ENCODE data around the gene GNG8. TPM values are rescaled to one million over a fixed set of nuclear protein-coding genes. Genes with fewer than 3 reads are reported as not detected.

The GNG8 gene
- total and polyA plus RNA-seq, 2 experiments from 2014 or later: 5.9 TPM; not detected in 1

- TF ChIP-seq, protein P1, sequence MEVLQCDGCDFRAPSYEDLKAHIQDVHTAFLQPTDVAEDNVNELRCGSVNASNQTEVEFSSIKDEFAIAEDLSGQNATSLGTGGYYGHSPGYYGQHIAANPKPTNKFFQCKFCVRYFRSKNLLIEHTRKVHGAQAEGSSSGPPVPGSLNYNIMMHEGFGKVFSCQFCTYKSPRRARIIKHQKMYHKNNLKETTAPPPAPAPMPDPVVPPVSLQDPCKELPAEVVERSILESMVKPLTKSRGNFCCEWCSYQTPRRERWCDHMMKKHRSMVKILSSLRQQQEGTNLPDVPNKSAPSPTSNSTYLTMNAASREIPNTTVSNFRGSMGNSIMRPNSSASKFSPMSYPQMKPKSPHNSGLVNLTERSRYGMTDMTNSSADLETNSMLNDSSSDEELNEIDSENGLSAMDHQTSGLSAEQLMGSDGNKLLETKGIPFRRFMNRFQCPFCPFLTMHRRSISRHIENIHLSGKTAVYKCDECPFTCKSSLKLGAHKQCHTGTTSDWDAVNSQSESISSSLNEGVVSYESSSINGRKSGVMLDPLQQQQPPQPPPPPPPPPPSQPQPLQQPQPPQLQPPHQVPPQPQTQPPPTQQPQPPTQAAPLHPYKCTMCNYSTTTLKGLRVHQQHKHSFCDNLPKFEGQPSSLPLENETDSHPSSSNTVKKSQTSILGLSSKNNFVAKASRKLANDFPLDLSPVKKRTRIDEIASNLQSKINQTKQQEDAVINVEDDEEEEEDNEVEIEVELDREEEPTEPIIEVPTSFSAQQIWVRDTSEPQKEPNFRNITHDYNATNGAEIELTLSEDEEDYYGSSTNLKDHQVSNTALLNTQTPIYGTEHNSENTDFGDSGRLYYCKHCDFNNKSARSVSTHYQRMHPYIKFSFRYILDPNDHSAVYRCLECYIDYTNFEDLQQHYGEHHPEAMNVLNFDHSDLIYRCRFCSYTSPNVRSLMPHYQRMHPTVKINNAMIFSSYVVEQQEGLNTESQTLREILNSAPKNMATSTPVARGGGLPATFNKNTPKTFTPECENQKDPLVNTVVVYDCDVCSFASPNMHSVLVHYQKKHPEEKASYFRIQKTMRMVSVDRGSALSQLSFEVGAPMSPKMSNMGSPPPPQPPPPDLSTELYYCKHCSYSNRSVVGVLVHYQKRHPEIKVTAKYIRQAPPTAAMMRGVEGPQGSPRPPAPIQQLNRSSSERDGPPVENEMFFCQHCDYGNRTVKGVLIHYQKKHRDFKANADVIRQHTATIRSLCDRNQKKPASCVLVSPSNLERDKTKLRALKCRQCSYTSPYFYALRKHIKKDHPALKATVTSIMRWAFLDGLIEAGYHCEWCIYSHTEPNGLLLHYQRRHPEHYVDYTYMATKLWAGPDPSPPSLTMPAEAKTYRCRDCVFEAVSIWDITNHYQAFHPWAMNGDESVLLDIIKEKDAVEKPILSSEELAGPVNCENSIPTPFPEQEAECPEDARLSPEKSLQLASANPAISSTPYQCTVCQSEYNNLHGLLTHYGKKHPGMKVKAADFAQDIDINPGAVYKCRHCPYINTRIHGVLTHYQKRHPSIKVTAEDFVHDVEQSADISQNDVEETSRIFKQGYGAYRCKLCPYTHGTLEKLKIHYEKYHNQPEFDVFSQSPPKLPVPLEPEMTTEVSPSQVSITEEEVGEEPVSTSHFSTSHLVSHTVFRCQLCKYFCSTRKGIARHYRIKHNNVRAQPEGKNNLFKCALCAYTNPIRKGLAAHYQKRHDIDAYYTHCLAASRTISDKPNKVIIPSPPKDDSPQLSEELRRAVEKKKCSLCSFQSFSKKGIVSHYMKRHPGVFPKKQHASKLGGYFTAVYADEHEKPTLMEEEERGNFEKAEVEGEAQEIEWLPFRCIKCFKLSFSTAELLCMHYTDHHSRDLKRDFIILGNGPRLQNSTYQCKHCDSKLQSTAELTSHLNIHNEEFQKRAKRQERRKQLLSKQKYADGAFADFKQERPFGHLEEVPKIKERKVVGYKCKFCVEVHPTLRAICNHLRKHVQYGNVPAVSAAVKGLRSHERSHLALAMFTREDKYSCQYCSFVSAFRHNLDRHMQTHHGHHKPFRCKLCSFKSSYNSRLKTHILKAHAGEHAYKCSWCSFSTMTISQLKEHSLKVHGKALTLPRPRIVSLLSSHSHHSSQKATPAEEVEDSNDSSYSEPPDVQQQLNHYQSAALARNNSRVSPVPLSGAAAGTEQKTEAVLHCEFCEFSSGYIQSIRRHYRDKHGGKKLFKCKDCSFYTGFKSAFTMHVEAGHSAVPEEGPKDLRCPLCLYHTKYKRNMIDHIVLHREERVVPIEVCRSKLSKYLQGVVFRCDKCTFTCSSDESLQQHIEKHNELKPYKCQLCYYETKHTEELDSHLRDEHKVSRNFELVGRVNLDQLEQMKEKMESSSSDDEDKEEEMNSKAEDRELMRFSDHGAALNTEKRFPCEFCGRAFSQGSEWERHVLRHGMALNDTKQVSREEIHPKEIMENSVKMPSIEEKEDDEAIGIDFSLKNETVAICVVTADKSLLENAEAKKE (CRISPR knock-in tag; IDR thresholded peaks at IDR 0.05): no peak
- TF ChIP-seq CREB1 (CRISPR knock-in tag; IDR thresholded peaks at IDR 0.05; ENCODE audit: low read depth): no peak
- TF ChIP-seq, protein P2, sequence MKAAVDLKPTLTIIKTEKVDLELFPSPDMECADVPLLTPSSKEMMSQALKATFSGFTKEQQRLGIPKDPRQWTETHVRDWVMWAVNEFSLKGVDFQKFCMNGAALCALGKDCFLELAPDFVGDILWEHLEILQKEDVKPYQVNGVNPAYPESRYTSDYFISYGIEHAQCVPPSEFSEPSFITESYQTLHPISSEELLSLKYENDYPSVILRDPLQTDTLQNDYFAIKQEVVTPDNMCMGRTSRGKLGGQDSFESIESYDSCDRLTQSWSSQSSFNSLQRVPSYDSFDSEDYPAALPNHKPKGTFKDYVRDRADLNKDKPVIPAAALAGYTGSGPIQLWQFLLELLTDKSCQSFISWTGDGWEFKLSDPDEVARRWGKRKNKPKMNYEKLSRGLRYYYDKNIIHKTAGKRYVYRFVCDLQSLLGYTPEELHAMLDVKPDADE (IDR thresholded peaks at IDR 0.05): no peak
Observed at GRCh38 chr19:46660008-46660517, 24.1 kb upstream of the GNG8 start (continued).

DNA sequence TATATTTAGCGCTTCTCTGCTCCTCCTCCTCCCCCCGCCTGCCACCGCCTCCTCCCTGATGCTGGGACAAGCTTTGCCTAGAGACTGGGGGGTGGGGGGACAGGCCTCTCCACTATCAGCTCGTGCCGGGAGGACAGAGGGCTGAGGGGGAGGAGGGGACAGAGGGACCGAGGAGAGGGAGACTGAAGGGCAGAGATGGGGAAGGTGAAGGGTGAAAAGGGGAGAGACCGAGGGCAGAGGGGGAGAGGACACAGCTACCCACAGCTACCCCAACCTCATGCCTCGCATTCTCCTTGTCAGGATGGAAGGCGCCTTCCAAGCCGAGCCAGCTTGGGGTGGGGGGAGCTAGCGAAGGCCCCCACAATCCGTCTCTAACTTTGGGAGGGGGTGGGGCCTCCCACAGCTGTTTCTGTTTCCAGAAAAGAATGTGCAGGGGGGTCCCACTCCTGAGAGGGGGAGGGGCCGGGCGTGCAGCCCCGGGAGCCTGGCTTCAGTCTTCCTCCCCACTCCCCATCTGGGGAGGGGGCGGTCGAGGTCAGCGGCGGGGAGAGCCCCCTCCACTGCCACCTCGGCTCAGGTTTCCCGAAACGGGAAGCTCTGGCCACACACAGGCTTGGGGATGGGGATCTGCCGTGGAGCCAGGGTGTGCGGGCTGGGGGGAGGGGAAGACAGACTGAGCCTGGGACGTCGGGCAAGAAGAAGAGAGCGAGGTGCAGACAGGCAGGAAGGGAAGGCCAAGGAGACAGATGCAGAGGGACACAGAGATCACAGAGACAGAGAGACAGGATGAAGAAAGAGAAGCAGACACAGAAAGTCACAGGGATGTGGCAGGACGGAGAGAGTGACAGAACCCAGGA, 23.4 kb upstream of the GNG8 start:
- H3K9me2 ChIP-seq (ENCODE audit: insufficient read depth): no peaks in the 10 kb centered on the region
- H3F3A ChIP-seq (replicated peaks; ENCODE audit: low read depth): peaks cover 11% of the 10 kb centered on the region
- H2AFZ ChIP-seq: peak overlapping the region; percentile 90
- Mint-ChIP-seq H3K9me3 (no peaks in the 10 kb centered on the region; the same call in 1 of the 3 replicates), H3K36me3 (ENCODE audit: low read depth) (no peaks in the 10 kb centered on the region; the same call in 2 of the 3 replicates), H3K4me1 (peaks cover 28% of the 10 kb centered on the region), H3K4me3 (peak overlapping the region; percentile 76), H3K27ac (no peak overlapping the region), H3K27me3 (ENCODE audit: insufficient read depth, low read depth, poor library complexity) (peaks cover 30% of the 10 kb centered on the region)
- H3K27ac ChIP-seq (ENCODE audit: low read depth): no peak overlapping the region
- no peaks in the 10 kb centered on the region for H3K36me3 ChIP-seq (ENCODE audit: insufficient read depth)
- H3K4me2 ChIP-seq: peak overlapping the region; percentile 96
- H3K4me3 ChIP-seq: peak overlapping the region; percentile 82
- peak; percentile 78 for DNase-seq (ENCODE audit: low spot score)
- H3K4me1 ChIP-seq (ENCODE audit: insufficient read depth): peaks cover 27% of the 10 kb centered on the region
- peaks cover 30% of the 10 kb centered on the region for H3K27me3 ChIP-seq (ENCODE audit: insufficient read depth)
- ATAC-seq: peak; percentile 19
- no peaks in the 10 kb centered on the region for H4K20me1 ChIP-seq (replicated peaks; ENCODE audit: insufficient read depth)
- no peaks in the 10 kb centered on the region for H3K79me2 ChIP-seq (replicated peaks; ENCODE audit: insufficient read depth)
- TF ChIP-seq ZNF114 (CRISPR knock-in tag; IDR thresholded peaks at IDR 0.05): no peak
- TF ChIP-seq JUNB (IDR thresholded peaks at IDR 0.05; ENCODE audit: unreplicated experiment): no peak
- TF ChIP-seq ZNF331 (CRISPR knock-in tag; IDR thresholded peaks at IDR 0.05; ENCODE audit: low read depth): no peak
- TF ChIP-seq EZH2 (IDR thresholded peaks at IDR 0.05; ENCODE audit: low read depth, unreplicated experiment): no peak
- no peak for TF ChIP-seq STAT1 (IDR thresholded peaks at IDR 0.05; ENCODE audit: unreplicated experiment)
- no peak for TF ChIP-seq NANOG (IDR thresholded peaks at IDR 0.05; ENCODE audit: borderline replicate concordance)

All from GM23338 (cell line).